ENCODE data around the gene LOC128125822. TPM values are rescaled to one million over a fixed set of nuclear protein-coding genes. Genes with fewer than 3 reads are reported as not detected.
A peak's percentile ranks its signal among the peaks of the same experiment; 100 is the strongest.
"Not testable (repeated sequence)": the region's sequence is repeated elsewhere in the genome, so short reads cannot be mapped to it uniquely, and the experiment has no call there.

Gene LOC128125822

GRCh38 chr6:63582579-63583231, 10.4 kb downstream of the LOC128125822 start:
- no peak for DNase-seq (ENCODE audit: low read depth)

GRCh38 chr6:63584125-63584514, 11.8 kb downstream of the LOC128125822 start:
- peak; percentile 51 for DNase-seq (ENCODE audit: low read depth)

- DNase-seq (ENCODE audit: low read depth) = no peak
These were observed 12.3 kb downstream of the LOC128125822 start for GRCh38 chr6:63584566-63584965.

GRCh38 chr6:63585652-63586051, 13.4 kb downstream of the LOC128125822 start:
- DNase-seq (ENCODE audit: low read depth) = not testable (repeated sequence)

- DNase-seq (ENCODE audit: low read depth) = no peak
These were observed 17.7 kb downstream of the LOC128125822 start for GRCh38 chr6:63589952-63590411.

- no peak for DNase-seq (ENCODE audit: low read depth)
These were observed 20.6 kb downstream of the LOC128125822 start for GRCh38 chr6:63592886-63593285.

GRCh38 chr6:63597141-63598048, 25.1 kb downstream of the LOC128125822 start:
- peak; percentile 77 for DNase-seq (ENCODE audit: low read depth)

GRCh38 chr6:63598049-63599036, 26.1 kb downstream of the LOC128125822 start:
- DNase-seq (ENCODE audit: low read depth) = peak; percentile 42

GRCh38 chr6:63599243-63599642, 27.0 kb downstream of the LOC128125822 start:
- DNase-seq (ENCODE audit: low read depth) = no peak

GRCh38 chr6:63600136-63600535, 27.9 kb downstream of the LOC128125822 start:
- DNase-seq (ENCODE audit: low read depth) = no peak

GRCh38 chr6:63609231-63609630, 37.0 kb downstream of the LOC128125822 start:
- no peak for DNase-seq (ENCODE audit: low read depth)

- peak; percentile 1 for DNase-seq (ENCODE audit: low read depth)
These were observed 38.7 kb downstream of the LOC128125822 start for GRCh38 chr6:63610944-63611343.

GRCh38 chr6:63611560-63611959, 39.3 kb downstream of the LOC128125822 start:
- DNase-seq (ENCODE audit: low read depth) = no peak

- DNase-seq (ENCODE audit: low read depth) = no peak
These were observed 43.3 kb downstream of the LOC128125822 start for GRCh38 chr6:63615590-63615989.

Other genes starting within 250 kb of the LOC128125822 start
- gene PTP4A1, start within 50 bp of the LOC128125822 start, total RNA-seq = 106 and 174 TPM in 2 replicates
- gene PHF3, start 63.3 kb downstream of the LOC128125822 start, total RNA-seq = 36.5 and 78.4 TPM in 2 replicates